Posterior vena cava (tissue), 2 donors: ENCODE results near the gene INTS11. TPM values are rescaled to one million over a fixed set of nuclear protein-coding genes. Genes with fewer than 3 reads are reported as not detected.

Experiments used
- DNase-seq: peaks from one replicate; pipeline ENCODE4 v3.0.0-alpha.2; 2020; ENCODE audit warnings: low spot score
- intact Hi-C, 2 donors: fragments of 100-400 bp; cut with DNase I; formaldehyde crosslinking; loops; one replicate each; pipeline versions ENCODE4 v1.14.1 to v1.14.2; 2022 to 2023
- total RNA-seq, 2 donors: library from RNA; stranded (reverse); fragmentation: NEBNext Ultra II Directional; extraction: Animal tissue kit (Norgen Biotek cat#: 25700); gene quantifications; one replicate each; pipeline ENCODE4 v1.2.1, GENCODE V29; 2021
- donor health status: DM: yes; HTN: yes; CAD: no.
- donor health status: DM: yes; HTN: yes; CAD: no.

Gene INTS11
- total RNA-seq, 2 donors from 2014 or later, result 61.8 to 65.6 TPM

DNA sequence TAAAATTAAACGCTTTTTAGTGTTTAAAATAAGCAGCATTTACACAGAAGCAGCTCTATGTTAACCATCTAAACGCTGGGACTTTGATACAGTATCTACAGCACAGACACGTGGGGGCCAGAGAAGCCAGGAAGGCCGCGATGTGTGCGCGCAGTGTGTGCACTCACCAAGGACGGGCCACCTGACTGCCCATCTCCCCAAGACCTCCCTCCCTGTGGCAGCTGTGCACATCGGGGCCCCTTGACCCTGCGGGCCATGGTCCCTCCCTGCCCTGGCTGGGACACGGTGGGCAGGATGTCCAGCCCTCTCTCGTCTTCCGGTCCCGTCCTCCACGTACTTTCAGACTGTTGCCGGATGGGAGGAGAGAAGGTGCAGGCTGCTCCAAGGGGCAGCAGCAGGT lies 10.8 kb upstream of the INTS11 start:
- DNase-seq, result no peak
- intact Hi-C loops, result no loop called here

DNA sequence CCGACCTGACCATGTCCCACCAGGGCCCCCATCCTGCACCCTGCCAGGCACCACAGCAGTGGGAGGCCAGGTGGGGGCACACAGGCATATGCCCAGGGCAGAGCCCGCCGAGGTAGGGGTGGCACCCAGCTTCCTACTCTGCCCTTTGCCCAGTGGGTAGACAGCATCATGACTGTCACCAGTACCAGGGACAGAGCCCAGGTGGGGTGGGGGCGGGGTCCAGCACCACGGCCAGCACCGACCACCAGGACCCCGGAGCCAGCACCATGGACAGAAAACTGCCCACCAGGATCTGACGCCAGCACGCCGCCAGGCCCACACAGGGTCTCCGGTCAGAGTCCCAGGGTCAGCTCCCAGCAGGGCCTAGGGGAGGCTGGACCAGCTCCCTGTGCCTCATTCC lies 10.4 kb upstream of the INTS11 start:
- intact Hi-C loops, result no loop called here
- DNase-seq, result no peak

DNA sequence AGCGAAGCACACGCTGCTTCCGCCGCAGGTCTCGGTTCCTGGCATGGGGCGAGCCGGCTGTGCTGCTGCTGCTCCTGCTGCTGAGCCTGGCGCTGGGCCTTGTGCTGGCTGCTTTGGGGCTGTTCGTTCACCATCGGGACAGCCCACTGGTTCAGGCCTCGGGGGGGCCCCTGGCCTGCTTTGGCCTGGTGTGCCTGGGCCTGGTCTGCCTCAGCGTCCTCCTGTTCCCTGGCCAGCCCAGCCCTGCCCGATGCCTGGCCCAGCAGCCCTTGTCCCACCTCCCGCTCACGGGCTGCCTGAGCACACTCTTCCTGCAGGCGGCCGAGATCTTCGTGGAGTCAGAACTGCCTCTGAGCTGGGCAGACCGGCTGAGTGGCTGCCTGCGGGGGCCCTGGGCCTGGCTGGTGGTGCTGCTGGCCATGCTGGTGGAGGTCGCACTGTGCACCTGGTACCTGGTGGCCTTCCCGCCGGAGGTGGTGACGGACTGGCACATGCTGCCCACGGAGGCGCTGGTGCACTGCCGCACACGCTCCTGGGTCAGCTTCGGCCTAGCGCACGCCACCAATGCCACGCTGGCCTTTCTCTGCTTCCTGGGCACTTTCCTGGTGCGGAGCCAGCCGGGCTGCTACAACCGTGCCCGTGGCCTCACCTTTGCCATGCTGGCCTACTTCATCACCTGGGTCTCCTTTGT lies 9.2 kb upstream of the INTS11 start:
- no peak for DNase-seq
- intact Hi-C loops, result no loop called here

DNA sequence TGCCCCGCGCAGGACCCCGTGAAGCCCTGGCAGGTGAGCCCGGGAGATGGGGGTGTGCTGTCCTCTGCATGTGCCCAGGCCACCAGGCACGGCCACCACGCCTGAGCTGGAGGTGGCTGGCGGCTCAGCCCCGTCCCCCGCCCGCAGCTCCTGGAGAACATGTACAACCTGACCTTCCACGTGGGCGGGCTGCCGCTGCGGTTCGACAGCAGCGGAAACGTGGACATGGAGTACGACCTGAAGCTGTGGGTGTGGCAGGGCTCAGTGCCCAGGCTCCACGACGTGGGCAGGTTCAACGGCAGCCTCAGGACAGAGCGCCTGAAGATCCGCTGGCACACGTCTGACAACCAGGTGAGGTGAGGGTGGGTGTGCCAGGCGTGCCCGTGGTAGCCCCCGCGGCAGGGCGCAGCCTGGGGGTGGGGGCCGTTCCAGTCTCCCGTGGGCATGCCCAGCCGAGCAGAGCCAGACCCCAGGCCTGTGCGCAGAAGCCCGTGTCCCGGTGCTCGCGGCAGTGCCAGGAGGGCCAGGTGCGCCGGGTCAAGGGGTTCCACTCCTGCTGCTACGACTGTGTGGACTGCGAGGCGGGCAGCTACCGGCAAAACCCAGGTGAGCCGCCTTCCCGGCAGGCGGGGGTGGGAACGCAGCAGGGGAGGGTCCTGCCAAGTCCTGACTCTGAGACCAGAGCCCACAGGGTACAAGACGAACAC lies 8.5 kb upstream of the INTS11 start:
- DNase-seq, result no peak
- intact Hi-C loops, result no loop called here

DNA sequence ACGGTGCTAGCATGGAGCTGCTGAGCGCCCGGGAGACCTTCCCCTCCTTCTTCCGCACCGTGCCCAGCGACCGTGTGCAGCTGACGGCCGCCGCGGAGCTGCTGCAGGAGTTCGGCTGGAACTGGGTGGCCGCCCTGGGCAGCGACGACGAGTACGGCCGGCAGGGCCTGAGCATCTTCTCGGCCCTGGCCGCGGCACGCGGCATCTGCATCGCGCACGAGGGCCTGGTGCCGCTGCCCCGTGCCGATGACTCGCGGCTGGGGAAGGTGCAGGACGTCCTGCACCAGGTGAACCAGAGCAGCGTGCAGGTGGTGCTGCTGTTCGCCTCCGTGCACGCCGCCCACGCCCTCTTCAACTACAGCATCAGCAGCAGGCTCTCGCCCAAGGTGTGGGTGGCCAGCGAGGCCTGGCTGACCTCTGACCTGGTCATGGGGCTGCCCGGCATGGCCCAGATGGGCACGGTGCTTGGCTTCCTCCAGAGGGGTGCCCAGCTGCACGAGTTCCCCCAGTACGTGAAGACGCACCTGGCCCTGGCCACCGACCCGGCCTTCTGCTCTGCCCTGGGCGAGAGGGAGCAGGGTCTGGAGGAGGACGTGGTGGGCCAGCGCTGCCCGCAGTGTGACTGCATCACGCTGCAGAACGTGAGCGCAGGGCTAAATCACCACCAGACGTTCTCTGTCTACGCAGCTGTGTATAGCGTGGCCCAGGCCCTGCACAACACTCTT lies 7.7 kb upstream of the INTS11 start:
- intact Hi-C loops, result no loop called here
- no peak for DNase-seq

DNA sequence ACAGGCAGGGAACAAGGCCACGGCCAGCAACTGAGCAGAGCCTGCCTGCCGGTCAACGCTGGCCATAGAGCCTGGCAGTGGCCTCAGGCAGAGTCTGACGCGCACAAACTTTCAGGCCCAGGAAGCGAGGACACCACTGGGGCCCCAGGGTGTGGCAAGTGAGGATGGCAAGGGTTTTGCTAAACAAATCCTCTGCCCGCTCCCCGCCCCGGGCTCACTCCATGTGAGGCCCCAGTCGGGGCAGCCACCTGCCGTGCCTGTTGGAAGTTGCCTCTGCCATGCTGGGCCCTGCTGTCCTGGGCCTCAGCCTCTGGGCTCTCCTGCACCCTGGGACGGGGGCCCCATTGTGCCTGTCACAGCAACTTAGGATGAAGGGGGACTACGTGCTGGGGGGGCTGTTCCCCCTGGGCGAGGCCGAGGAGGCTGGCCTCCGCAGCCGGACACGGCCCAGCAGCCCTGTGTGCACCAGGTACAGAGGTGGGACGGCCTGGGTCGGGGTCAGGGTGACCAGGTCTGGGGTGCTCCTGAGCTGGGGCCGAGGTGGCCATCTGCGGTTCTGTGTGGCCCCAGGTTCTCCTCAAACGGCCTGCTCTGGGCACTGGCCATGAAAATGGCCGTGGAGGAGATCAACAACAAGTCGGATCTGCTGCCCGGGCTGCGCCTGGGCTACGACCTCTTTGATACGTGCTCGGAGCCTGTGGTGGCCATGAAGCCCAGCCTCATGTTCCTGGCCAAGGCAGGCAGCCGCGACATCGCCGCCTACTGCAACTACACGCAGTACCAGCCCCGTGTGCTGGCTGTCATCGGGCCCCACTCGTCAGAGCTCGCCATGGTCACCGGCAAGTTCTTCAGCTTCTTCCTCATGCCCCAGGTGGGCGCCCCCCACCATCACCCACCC lies 6.9 kb upstream of the INTS11 start, which contains the start of gene TAS1R3:
Gene TAS1R3, plus strand, starts transcription at position 213 of the 898 bp plus-strand sequence. Its CDS starts 66 bp downstream, at position 279.
- intact Hi-C loops, result no loop called here
- no peak for DNase-seq

DNA sequence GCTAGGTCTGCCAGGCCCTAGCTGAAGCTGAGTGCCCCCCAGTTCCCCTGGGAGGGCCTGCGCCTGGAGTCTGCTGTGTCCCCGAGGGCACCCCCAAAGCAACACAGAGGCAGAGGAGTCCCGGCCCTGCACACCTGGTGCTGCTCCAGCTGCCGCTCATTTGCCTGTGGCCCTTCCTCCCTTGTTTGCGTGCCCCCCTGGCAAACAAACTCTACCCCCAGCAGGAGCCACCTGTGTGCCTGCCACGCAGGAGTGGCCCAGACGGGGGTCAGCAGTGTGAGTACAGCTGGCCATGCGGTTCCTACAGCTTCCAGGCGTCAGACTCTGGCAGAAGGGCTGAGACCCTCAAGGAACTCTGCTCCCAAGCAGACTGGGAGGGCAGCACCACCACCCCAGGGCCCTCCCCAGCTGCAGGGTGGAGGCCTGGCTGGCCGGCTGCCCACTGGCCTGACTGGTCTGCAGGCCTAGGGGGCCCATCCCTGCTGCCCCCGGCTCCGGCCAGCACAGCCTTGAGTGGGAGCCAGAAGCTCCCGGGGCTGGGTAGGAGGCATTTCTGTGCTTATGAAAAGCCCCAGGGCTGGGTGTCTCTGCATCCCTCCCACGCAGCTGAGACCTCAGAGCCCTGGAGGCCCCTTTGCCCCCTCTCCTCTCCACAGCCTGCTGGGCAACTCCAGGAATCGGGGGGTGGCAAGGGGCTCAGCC lies 6.1 kb upstream of the INTS11 start:
- DNase-seq, result no peak
- intact Hi-C loops, result no loop called here

DNA sequence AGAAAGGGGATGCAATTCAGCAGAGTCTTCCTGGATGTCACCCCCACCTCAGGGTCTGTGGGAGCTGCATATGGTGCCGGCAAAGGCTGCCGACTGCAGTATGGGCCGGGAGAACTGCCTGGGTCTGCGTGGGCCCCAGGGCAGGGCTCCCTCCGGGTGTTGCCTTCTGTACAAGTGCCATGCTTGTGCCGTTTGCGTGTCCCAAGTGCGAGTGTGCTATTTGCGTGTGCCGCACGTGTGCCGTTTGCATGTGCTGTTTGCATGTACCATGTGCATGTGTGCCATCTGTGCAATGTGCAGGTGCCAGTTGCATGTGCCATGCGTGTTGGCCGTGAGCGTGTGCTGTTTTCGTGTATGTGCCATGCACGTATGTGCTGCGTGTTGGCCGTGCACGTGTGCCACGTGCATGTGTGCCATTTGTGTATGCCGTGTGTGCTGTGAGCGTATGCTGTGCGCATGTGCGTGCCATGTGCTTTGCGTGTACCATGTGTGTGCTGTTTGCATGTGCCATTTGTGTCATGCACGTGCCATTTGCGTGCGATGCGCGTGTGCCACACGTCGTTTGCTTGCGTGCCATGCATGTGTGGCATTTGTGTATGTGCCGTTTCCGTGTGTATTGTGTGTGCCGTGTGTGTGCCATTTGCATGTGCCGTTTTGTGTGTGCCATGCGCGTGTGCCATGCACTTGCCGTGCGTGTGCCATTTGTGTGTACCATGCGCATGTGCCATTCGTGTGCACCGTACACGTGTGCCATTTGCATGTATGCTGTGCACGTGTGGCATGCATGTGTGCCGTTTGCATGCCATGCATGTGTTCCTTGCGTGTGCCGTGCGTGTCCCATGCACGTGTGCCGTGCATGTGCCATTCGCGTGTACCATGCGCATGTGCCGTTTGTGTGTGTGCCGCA lies 5.1 kb upstream of the INTS11 start:
- no peak for DNase-seq
- intact Hi-C loops, result no loop called here

DNA sequence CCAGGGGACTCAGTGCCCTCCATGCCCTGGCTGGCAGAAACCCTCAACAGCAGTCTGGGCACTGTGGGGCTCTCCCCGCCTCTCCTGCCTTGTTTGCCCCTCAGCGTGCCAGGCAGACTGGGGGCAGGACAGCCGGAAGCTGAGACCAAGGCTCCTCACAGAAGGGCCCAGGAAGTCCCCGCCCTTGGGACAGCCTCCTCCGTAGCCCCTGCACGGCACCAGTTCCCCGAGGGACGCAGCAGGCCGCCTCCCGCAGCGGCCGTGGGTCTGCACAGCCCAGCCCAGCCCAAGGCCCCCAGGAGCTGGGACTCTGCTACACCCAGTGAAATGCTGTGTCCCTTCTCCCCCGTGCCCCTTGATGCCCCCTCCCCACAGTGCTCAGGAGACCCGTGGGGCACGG lies 3.8 kb upstream of the INTS11 start:
- intact Hi-C loops, result no loop called here
- DNase-seq, result no peak

DNA sequence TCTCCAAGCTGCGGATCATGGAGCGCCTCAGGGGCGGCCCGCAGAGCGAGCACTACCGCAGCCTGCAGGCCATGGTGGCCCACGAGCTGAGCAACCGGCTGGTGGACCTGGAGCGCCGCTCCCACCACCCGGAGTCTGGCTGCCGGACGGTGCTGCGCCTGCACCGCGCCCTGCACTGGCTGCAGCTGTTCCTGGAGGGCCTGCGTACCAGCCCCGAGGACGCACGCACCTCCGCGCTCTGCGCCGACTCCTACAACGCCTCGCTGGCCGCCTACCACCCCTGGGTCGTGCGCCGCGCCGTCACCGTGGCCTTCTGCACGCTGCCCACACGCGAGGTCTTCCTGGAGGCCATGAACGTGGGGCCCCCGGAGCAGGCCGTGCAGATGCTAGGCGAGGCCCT lies 2.8 kb upstream of the INTS11 start:
- intact Hi-C loops, result no loop called here
- DNase-seq, result no peak

DNA sequence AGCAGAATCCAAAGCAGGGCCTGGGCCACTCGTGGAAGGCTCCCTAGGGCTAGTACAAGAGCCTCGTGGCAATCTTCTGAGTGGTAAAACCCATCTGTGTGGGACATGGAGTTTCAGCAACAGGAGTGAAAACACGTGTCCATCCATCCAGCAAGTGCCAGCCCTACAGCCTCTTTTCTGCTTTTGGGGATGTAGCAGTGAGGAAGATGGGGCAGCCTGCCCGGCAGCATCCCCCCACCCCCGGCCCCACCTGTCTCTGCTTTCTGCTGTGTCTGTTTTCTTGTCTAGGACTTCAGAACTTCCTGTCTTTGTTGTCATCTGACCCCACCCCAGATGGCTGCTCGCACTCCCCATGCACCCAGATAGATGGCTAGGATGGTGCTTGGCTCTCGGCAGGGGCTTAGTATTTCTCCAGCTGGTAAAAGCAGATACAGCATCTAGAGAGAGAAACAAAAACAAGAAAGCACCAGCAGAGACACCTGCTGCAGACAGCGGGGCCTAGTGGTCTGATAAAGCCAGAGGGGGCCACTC lies 1.7 kb upstream of the INTS11 start:
- DNase-seq, result no peak
- intact Hi-C loops, result no loop called here

DNA sequence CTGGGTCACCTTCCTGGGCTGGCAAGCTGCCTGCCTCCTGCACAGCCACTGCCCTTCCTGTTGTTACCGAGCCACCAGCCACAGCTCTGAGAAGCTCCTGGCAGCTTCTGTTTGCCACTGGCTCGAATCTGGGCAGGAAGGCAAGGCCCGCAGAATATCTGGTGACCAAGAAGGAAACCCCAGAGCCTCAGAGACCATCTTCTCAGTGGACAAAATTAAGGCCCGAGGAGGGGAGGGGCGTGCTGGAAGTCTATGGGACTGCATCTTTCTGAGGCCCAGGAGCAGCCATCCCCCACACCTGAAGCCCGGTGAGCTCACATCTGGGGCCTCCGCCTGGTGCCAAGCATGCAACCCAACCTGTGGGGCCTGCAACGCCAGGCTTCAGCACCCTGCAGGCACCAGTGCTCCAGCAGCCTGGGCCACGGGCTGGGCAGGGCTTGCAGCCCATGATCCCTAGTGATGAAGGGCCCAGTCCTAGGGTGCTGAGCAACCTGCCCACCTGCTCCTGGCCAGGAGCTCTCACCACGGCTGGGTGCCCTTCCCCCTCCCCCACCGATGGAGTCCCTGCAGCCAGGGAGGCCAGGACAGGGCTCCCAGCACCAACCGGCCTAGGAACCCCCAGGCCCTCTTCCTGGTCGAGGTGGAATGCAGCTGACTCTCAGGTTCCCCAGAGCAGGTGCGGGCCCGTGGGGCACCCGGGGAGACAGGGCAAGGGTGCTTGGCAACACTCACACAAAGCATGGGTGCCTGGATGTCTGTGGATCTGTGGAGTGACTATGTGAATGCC lies 1.0 kb upstream of the INTS11 start:
- intact Hi-C loops, result no loop called here
- DNase-seq, result no peak

DNA sequence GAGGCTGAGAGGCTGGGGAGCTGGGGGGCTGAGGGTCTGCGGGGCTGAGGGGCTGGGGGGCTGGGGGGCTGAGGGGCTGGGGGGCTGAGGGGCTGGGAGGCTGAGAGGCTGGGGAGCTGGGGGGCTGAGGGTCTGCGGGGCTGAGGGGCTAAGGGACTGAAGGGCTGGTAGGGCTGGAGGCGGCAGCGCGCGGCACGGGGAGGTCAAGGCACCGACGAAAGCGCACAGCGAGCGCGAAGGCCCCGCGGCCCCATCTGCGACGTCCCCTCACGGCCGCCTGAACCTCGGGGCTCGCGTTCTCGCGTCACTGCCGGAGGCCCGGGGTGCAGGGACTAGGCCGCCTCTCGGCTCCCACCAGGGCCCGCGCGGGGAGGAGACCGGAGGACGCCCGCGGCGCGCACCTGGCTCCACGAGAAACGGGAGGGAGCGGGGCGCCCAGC lies 356 bp downstream of the INTS11 start:
- no peak for DNase-seq
- intact Hi-C loops, result no loop called here

DNA sequence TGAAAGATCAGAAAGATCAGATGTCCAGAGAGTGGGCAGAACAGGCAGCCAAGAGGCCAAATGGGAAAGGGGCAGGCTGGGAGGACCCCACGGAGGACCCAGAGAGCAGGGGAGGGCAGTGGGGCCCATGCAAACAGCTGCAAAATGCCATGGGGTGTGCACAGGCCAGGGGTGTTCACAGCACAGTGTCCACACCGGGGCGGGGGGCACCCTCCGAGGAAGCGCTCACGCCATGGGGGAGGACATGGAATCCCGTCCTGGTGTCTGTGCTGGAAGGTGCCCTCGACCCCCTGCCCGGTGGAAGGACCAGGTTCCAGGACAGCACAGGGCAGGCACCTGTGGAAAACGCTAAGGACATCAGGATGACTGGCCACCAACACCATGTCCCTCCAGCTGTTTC lies 1.5 kb downstream of the INTS11 start:
- intact Hi-C loops, result no loop called here
- no peak for DNase-seq

DNA sequence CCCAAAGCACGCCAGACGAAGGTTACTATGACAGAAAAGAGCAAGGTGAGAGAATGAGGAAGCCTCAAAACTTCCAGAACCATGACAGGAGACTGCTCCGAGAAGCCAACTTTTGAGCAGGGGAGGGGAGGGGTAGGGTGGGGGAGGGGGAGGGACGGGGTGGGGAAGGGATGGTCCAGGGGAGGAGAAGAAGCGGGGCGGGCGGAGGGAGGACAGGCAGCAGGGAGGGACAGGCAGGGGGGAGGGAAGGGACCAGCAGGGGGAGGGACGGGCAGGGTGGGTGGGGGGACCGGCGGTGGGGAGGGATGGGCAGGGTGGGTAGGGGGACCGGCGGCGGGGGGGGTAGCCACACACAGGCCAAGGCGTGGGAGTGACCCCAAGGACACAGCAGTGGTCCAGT lies 2.0 kb downstream of the INTS11 start:
- DNase-seq, result no peak
- intact Hi-C loops, result no loop called here

DNA sequence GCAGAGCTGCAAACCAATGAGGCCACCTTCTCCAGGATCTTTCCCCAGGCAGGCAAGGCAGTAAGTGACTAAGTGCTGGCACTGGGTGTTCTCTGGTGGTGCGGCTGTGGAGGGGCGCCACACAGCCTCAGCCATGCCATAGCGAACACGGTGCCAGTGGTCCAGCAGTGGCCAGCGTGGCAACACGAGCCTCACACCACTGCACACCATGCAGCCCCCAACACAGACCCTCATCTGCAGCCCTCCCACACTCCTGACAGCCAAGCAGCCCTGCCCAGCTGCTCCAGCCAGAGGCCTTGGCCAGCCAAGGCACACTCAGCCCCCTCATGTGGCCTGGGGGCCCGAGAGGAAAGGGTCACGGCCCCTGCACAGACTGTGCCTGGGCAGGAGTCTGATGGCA lies 3.0 kb downstream of the INTS11 start:
- intact Hi-C loops, result no loop called here
- DNase-seq, result no peak
